Activated CD4-positive, alpha-beta T cell treated with anti-CD3 and anti-CD28 coated beads for 36 hours (primary cell): Measurements from ENCODE around the gene XAGE1A. TPM values are rescaled to one million over a fixed set of nuclear protein-coding genes. Genes with fewer than 3 reads are reported as not detected.
"Not testable (repeated sequence)": the region's sequence is repeated elsewhere in the genome, so short reads cannot be mapped to it uniquely, and the experiment has no call there.

ENCODE experiments used
- ATAC-seq: fragments of 200-7000 bp; cut with Tn5 transposase; one replicate; pipeline ENCODE4 v1.10.0; 2021; ENCODE audit warnings: mild to moderate bottlenecking, moderate library complexity
- CTCF ChIA-PET: fragments of 350-600 bp; sonication (Branson Sonifier 250); formaldehyde crosslinking; loops from one replicate; lab custom pipeline; 2021; ENCODE audit warnings: antibody characterized with exemption; lab: Charles Lee
- POLR2A ChIA-PET: fragments of 350-600 bp; sonication (Branson Sonifier 250); formaldehyde crosslinking; loops from one replicate; lab custom pipeline; 2021; ENCODE audit warnings: antibody characterized with exemption, inconsistent platforms; lab: Charles Lee
- DNase-seq: peaks from one replicate; pipeline ENCODE4 v3.0.0-alpha.2; 2020
- H3K27ac Mint-ChIP-seq: one replicate; pipeline ENCODE4 v1.8.0; 2021; ENCODE audit warnings: mixed read lengths
- H3K27me3 Mint-ChIP-seq: one replicate; pipeline ENCODE4 v1.8.0; 2021; ENCODE audit warnings: mixed read lengths
- H3K36me3 Mint-ChIP-seq: one replicate; pipeline ENCODE4 v1.8.0; 2021; ENCODE audit warnings: low read depth, mixed read lengths
- H3K4me1 Mint-ChIP-seq: one replicate; pipeline ENCODE4 v1.8.0; 2021; ENCODE audit warnings: mixed read lengths
- H3K4me3 Mint-ChIP-seq: one replicate; pipeline ENCODE4 v1.8.0; 2021; ENCODE audit warnings: mild to moderate bottlenecking, moderate library complexity, mixed read lengths
- H3K9me3 Mint-ChIP-seq: one replicate; pipeline ENCODE4 v1.8.0; 2021; ENCODE audit warnings: low read depth, mixed read lengths
- intact Hi-C, 2 experiments: fragments of 100-400 bp; cut with DNase I in 1 of 2; cut with micrococcal nuclease in 1 of 2; formaldehyde crosslinking; loops; one replicate each; pipeline versions ENCODE4 v1.14.2 to v1.15.1; 2022 to 2024; cut with DNase I, micrococcal nuclease
- total RNA-seq, 2 experiments: library from RNA; stranded (reverse); gene quantifications; one replicate each; pipeline ENCODE4 v1.2.3, GENCODE V29; 2021

Gene XAGE1A
- total RNA-seq, 2 experiments from 2014 or later: not detected

DNA sequence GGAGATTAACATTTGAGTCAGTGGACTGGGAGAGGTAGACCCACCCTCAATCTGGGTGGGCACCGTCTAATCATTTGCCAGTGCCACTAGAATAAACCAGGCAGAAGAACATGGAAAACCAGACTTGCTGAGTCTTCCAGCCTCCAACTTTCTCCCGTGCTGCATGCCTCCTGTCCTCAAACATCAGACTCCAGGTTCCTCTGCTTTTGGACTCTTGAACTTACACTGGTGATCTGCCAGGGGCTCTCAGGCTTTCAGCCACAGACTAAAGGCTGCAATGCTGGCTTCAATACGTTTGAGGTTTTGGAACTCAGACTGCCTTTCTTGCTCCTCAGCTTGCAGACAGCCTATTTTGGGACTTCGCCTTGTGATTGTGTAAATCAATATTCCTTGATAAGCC lies 45.4 kb downstream of the XAGE1A start:
- H3K9me3 Mint-ChIP-seq, H3K27me3 Mint-ChIP-seq, H3K4me1 Mint-ChIP-seq, H3K4me3 Mint-ChIP-seq, CTCF ChIA-PET, intact Hi-C loops, H3K36me3 Mint-ChIP-seq, POLR2A ChIA-PET, DNase-seq, ATAC-seq, H3K27ac Mint-ChIP-seq: not testable (repeated sequence)

DNA sequence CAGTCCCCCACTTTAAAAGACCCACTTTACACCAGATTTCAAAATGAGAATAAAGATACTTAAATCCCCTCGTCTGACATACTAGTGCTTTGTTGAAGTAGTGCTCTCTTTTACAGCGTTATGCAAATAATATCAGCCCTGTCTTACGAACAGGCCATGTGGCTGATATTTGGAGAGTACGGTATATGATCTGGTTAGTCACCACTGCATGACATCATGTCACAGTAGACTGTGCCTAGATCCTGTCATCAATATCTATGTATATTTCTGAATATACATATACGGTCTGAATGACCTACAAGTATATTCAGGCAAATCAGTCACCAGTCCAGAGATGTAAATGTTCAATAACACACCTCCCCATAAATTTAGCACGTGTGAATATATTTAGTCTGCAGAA lies 46.7 kb downstream of the XAGE1A start:
- H3K27ac Mint-ChIP-seq: no peak overlapping the region
- H3K4me3 Mint-ChIP-seq: no peak overlapping the region
- no peaks in the 10 kb centered on the region for H3K4me1 Mint-ChIP-seq
- POLR2A ChIA-PET: no interaction called here
- CTCF ChIA-PET: no interaction called here
- no peaks in the 10 kb centered on the region for H3K27me3 Mint-ChIP-seq
- DNase-seq (no peak), ATAC-seq (no peak)
- H3K9me3 Mint-ChIP-seq: no peaks in the 10 kb centered on the region
- no peaks in the 10 kb centered on the region for H3K36me3 Mint-ChIP-seq
- intact Hi-C loops: no loop called here

DNA sequence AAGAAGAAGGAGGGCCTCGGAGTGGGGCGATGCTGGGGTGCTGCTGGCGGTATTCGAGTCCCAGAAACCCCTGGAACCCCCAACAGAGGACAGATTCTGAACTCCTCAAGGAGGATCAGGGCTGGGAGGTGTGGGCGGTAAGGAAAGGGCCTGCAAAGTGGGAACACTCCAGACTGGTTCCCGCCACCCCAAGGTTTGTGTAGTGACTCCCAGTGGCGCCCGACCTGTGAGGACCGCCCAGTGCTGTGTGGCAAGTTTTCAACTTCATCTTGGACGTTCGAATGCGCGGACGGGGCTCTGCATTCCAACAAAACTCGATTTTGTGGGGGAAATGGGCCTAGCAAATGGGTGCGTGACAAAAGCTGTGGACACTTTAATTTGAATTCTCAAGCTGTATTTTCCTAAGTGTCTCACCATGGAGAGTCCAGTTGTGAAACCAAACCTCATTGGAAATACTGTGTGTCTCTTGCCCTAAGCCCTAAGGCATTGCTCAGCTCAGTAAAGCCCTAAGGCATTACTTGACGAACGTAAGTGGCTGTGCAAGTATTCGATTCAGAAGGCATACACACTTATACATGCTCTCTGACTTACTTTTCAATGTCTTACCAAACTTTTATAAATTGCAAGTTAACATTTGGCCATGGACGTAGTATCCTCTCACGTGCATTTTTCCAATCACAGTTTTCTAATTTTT lies 48.7 kb downstream of the XAGE1A start:
- POLR2A ChIA-PET: no interaction called here
- intact Hi-C loops: no loop called here
- H3K27ac Mint-ChIP-seq: no peak overlapping the region
- H3K4me1 Mint-ChIP-seq: no peaks in the 10 kb centered on the region
- ATAC-seq: no peak
- CTCF ChIA-PET: no interaction called here
- H3K36me3 Mint-ChIP-seq: no peaks in the 10 kb centered on the region
- no peaks in the 10 kb centered on the region for H3K9me3 Mint-ChIP-seq
- no peak overlapping the region for H3K4me3 Mint-ChIP-seq
- H3K27me3 Mint-ChIP-seq: no peaks in the 10 kb centered on the region
- no peak for DNase-seq

DNA sequence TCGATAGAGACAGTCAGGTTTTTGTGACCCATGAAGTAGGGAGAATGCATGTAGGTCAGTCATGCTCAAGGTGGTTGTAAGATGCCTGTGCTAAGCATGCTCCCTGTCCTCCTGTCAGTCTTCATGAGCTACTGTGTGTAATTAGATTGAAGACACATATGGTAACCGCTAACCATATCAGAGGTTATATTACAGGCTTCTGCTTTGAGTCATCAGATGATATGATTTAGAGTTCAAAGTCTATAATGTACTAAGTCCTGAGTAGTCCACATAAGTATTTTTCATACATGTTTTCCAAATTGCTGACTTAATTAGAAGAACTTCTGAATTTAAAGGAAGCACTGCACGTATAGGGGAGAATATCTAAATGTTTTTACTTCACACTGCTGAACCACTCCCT lies 53.2 kb downstream of the XAGE1A start:
- H3K27me3 Mint-ChIP-seq, intact Hi-C loops: not testable (repeated sequence)

More for the DNA sequence above, 53.2 kb downstream of the XAGE1A start:
- CTCF ChIA-PET, H3K9me3 Mint-ChIP-seq, H3K4me3 Mint-ChIP-seq, ATAC-seq, H3K4me1 Mint-ChIP-seq, DNase-seq, H3K27ac Mint-ChIP-seq, POLR2A ChIA-PET, H3K36me3 Mint-ChIP-seq: not testable (repeated sequence)

Other genes with a start within 250 kb of the XAGE1A start
- not detected for gene XAGE2, start 126.8 kb upstream of the XAGE1A start, total RNA-seq
- gene XAGE1B, start 21.3 kb downstream of the XAGE1A start, total RNA-seq: not detected
- not detected for gene SSX7, start 159.1 kb downstream of the XAGE1A start, total RNA-seq
- not detected for gene SSX2, start 211.4 kb downstream of the XAGE1A start, total RNA-seq